Sigmoid colon (tissue), 7 donors: ENCODE data around the gene KRTAP5-11. TPM values are rescaled to one million over a fixed set of nuclear protein-coding genes. Genes with fewer than 3 reads are reported as not detected.
"Not testable (repeated sequence)": the region's sequence is repeated elsewhere in the genome, so short reads cannot be mapped to it uniquely, and the experiment has no call there.

Experiments used
- DNase-seq: peaks from one replicate; pipeline ENCODE4 v3.0.0-alpha.2; 2019
- H3K27ac ChIP-seq, 4 donors: fragments of 200-600 bp; sonication (generic); one replicate each; pipeline ENCODE4 v1.5.1; 2016 to 2019; ENCODE audit warnings: mild to moderate bottlenecking in 1 of 4
- H3K27me3 ChIP-seq, 3 donors: fragments of 200-600 bp; sonication (generic); one replicate each; pipeline ENCODE4 v1.5.1; 2019; ENCODE audit warnings: mild to moderate bottlenecking in 1 of 3
- H3K36me3 ChIP-seq, 4 donors: fragments of 200-600 bp; sonication (generic); one replicate each; pipeline ENCODE4 v1.5.1; 2016 to 2019
- H3K4me1 ChIP-seq, 4 donors: fragments of 200-600 bp; sonication (generic); one replicate each; pipeline ENCODE4 v1.5.1; 2017 to 2019
- H3K4me3 ChIP-seq, 4 donors: fragments of 200-600 bp; sonication (generic); one replicate each; pipeline ENCODE4 v1.5.1; 2017 to 2019; ENCODE audit warnings: mild to moderate bottlenecking in 2 of 4, moderate library complexity in 1 of 4
- H3K9me3 ChIP-seq, 4 donors: fragments of 200-600 bp in 3 of 4; sonication (generic) in 3 of 4; one replicate each; pipeline versions ENCODE4 v1.5.1 to v1.6.1; 2013 to 2019
- EP300 ChIP-seq, 4 donors: sonication (generic); formaldehyde crosslinking; IDR thresholded peaks; one replicate each; pipeline ENCODE4 v1.6.1; 2017; ENCODE audit warnings: antibody characterized with exemption in 4 of 4
- POLR2A ChIP-seq, 2 donors: fragments of 450-650 bp; IDR thresholded peaks; one replicate each; pipeline ENCODE4 v1.6.1; 2016; ENCODE audit warnings: antibody characterized with exemption in 2 of 2, mild to moderate bottlenecking in 2 of 2, moderate library complexity in 2 of 2
- POLR2AphosphoS5 ChIP-seq, 4 donors: sonication (generic); formaldehyde crosslinking; IDR thresholded peaks; one replicate each; pipeline ENCODE4 v1.6.1; 2017; ENCODE audit warnings: antibody characterized with exemption in 4 of 4
- WGBS, 2 donors: extraction: QIAGEN DNeasy Blood & Tissue Kit; methylation state at CpG; one replicate each; pipeline ENCODE4 v1.1.7; 2013; 5-methylcytosine and 5-hydroxymethylcytosine counted together
- intact Hi-C: fragments of 100-400 bp; cut with DNase I; formaldehyde crosslinking; loops from one replicate; pipeline ENCODE4 v1.15.1; 2023
- polyA plus RNA-seq, 3 donors: library from polyadenylated mRNA; stranded (reverse); fragments of 200-250 nt; gene quantifications; one replicate each; pipeline ENCODE4 v1.2.3, GENCODE V29; 2013
- total RNA-seq, 4 donors: library from RNA; depleted of rRNA; stranded (reverse); fragments of >200 nt; gene quantifications; one replicate each; pipeline ENCODE4 v1.1.0, GENCODE V29; 2016
- TF ChIP-seq, protein P1 (sequence below), 4 experiments: fragments of 450-650 bp in 3 of 4; fragments of 200-600 bp in 1 of 4; IDR thresholded peaks; one replicate each; pipeline ENCODE4 v1.5.1; 2016 to 2019; ENCODE audit warnings: antibody characterized with exemption in 4 of 4, mild to moderate bottlenecking in 3 of 4, moderate library complexity in 2 of 4
- donor health status: healthy with polysubstance abuse.
- donor health status: Bipolar disorder and iron deficiency.
- donor health status: healthy.

Gene KRTAP5-11
- total and polyA plus RNA-seq, 7 donors = not detected

DNA sequence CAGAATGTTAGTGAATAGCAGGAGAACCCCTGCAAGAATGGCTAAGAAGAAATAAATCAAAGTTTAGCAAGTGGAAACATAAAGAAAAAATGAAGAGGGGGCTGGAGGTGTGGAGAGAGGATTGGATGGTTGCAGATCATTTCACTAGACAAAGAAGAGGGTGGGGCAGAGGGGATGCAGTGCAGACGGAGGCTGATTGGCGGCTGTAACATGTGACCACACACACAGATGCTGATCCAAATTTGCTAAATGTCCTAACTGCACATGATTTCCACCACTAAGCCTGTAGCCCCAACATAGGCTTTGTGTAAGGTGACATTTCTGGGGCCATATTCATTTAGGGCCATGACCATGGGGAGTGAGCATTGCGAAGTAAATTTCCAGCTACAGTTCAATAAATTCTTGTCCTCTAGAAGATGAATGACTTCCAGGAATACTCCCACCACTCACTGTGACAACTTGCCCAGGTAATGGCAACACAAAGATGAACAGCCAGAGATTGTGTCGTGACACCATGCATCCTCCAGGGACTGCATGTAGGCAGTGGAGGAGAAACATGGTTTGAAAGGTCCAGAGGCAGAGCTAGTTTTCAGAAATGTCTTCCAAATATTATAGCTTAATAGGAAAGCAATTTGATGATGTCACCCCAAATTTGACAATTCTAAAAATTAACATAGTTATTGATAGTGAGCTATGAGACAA lies 6.8 kb downstream of the KRTAP5-11 start:
- 80 to 85% methylated on average over 4 of the region's 4 CpGs for WGBS, 2 donors
- H3K36me3 ChIP-seq = no peaks in the 10 kb centered on the region
- TF ChIP-seq POLR2A (IDR thresholded peaks at IDR 0.05) (no peak), POLR2AphosphoS5 (IDR thresholded peaks at IDR 0.05) (no peak)
- no peak overlapping the region for H3K4me3 ChIP-seq
- H3K9me3 ChIP-seq = no peaks in the 10 kb centered on the region
- intact Hi-C loops = no loop called here
- DNase-seq = no peak
- peaks cover 0 to 8% (median 0%) of the 10 kb centered on the region in 4 donors for H3K4me1 ChIP-seq
- H3K27ac ChIP-seq = no peak overlapping the region
- peaks cover 0 to 6% (median 0%) of the 10 kb centered on the region in 3 donors for H3K27me3 ChIP-seq

DNA sequence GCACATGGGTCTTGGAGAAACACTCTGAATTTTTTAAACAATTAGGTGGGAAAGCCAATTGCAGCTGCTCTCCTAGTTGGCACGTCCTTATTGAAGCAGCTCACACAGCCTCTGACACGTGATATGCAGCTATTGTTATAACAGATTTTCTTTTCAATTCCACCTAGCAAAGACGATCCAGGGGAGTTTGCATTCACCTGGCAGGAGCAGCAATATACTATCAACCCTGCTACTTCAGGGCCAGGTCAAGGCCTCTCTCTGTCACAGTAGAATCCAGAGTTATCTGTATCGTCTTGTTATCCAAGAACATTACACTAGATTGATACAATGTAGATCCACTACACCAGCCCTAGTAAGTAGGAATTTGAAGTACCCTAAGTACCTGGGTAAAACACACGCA lies 8.3 kb downstream of the KRTAP5-11 start:
- no peaks in the 10 kb centered on the region for H3K4me1 ChIP-seq
- DNase-seq = no peak
- TF ChIP-seq POLR2A (IDR thresholded peaks at IDR 0.05) (no peak), EP300 (IDR thresholded peaks at IDR 0.05) (no peak), POLR2AphosphoS5 (IDR thresholded peaks at IDR 0.05) (no peak)
- TF ChIP-seq, protein P1, sequence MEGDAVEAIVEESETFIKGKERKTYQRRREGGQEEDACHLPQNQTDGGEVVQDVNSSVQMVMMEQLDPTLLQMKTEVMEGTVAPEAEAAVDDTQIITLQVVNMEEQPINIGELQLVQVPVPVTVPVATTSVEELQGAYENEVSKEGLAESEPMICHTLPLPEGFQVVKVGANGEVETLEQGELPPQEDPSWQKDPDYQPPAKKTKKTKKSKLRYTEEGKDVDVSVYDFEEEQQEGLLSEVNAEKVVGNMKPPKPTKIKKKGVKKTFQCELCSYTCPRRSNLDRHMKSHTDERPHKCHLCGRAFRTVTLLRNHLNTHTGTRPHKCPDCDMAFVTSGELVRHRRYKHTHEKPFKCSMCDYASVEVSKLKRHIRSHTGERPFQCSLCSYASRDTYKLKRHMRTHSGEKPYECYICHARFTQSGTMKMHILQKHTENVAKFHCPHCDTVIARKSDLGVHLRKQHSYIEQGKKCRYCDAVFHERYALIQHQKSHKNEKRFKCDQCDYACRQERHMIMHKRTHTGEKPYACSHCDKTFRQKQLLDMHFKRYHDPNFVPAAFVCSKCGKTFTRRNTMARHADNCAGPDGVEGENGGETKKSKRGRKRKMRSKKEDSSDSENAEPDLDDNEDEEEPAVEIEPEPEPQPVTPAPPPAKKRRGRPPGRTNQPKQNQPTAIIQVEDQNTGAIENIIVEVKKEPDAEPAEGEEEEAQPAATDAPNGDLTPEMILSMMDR (IDR thresholded peaks at IDR 0.05) = no peak
- H3K9me3 ChIP-seq = no peaks in the 10 kb centered on the region
- H3K27ac ChIP-seq = no peak overlapping the region
- no peaks in the 10 kb centered on the region for H3K36me3 ChIP-seq
- H3K27me3 ChIP-seq = peaks cover 0 to 6% (median 0%) of the 10 kb centered on the region in 3 donors
- intact Hi-C loops = no loop called here
- H3K4me3 ChIP-seq = no peak overlapping the region
- 84 to 87% methylated on average over 5 of the region's 5 CpGs for WGBS, 2 donors

DNA sequence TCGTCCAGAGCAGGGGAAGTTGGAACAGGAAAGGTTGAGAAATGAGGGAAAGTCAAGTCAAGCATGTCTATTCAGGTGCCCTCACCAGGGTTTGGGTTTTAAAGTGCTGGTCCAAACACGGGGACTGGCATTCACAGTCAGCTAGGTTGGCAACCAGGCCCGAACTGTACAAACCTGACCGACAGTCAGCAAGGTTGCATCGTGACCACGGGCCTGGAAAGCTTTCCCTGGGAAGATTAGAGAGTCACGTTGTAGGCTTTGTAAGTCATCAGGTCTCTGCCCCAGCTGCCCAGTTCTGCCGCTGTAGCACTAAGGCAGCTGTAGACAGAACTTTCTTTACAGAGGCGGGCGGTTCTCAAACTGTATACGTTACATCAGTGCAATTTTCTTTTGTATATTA lies 9.9 kb downstream of the KRTAP5-11 start:
- Histone ChIP-seq H3K4me1 (peaks cover 0 to 8% (median 3%) of the 10 kb centered on the region in 4 donors), H3K27me3 (peaks cover 0 to under 1% (median 0%) of the 10 kb centered on the region in 3 donors), H3K9me3 (no peaks in the 10 kb centered on the region), H3K4me3 (no peak overlapping the region), H3K27ac (no peak overlapping the region), H3K36me3 (no peaks in the 10 kb centered on the region)
- no peak for TF ChIP-seq EP300 (IDR thresholded peaks at IDR 0.05)
- TF ChIP-seq, protein P1 (IDR thresholded peaks at IDR 0.05) = no peak
- no peak for TF ChIP-seq POLR2A (IDR thresholded peaks at IDR 0.05)
- no peak for TF ChIP-seq POLR2AphosphoS5 (IDR thresholded peaks at IDR 0.05)
- 84 to 89% methylated on average over 11 of the region's 11 CpGs for WGBS, 2 donors
- intact Hi-C loops = no loop called here
- no peak for DNase-seq

DNA sequence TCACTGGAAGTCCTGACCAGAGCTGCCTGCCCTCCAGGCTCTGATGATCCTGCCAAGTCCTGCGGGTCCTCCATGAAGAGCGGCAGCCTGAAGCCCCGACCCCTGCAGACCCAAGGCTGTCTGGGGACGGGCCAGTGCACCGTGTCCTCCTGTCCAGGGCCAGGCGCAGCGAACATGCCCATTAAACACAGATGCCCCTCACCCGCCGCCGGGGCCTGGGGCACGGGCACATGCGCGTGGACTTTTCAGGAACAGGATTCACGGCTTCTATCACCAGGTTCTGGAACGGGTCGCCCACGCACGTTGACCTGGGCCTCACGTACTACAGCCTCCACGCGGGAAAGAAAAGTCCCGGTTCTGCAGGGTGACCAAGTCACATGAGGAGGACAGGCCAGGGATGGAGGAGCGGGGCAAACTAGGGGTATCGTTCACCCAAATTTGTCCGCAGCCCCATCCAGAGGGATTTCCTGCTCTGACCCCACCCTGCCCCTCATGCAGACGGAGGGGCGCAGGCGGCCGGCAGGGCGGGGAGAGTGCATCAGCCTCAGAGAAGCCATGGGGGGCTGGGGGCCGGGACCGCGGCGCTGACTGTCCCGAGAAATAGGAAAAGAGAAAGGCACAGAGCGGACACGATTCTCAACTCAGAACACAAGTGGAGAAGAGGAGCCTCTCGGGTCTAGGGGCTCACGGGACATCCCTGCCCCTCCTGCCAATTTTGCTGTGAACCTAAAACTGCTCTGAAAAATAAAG lies 11.4 kb downstream of the KRTAP5-11 start:
- H3K27me3 ChIP-seq, intact Hi-C loops, H3K4me3 ChIP-seq, H3K27ac ChIP-seq, DNase-seq, H3K4me1 ChIP-seq, H3K36me3 ChIP-seq, H3K9me3 ChIP-seq: not testable (repeated sequence)
- 80 to 84% methylated on average over 37 of the region's 39 CpGs for WGBS, 2 donors

DNA sequence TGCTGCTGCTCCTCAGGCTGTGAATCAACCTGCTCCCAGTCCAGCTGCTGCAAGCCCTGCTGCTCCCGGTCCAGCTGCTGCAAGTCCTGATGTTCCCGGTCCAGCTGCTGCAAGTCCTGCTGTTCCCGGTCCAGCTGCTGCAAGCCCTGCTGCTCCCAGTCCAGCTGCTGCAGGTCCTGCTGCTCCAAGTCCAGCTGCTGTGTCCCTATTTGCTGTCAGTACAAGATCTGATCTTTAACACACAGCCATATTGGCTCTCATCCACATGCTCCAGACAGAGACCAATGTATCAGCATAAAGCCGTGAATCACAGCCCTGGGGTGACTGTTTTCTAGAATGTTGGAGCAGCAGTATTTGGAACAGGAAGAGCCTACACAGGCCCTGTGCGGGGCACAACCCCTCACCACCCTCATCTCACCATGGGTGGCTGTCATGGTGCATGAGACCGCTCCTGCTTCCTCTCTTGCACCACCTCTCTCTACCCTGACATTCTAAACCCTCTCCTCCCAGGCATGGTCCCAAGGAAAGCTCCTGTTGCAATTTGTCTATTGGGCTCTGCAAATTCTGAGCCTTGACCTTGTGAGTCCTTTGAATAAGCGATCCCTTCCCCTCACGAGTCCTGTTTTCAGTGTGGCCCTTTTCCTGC lies 13.8 kb downstream of the KRTAP5-11 start:
- peaks cover 0 to 8% (median 3%) of the 10 kb centered on the region in 4 donors for H3K4me1 ChIP-seq
- intact Hi-C loops = no loop called here
- DNase-seq = peak; percentile 73
- TF ChIP-seq, protein P1 (IDR thresholded peaks at IDR 0.05) = no peak
- TF ChIP-seq POLR2AphosphoS5 (IDR thresholded peaks at IDR 0.05) = peak in 1 of 4 donors; percentile 48
- H3K27me3 ChIP-seq = peaks cover 0 to 9% (median 3%) of the 10 kb centered on the region in 3 donors
- no peaks in the 10 kb centered on the region for H3K36me3 ChIP-seq
- WGBS, 2 donors = 72 to 74% methylated on average over 8 of the region's 8 CpGs
- no peaks in the 10 kb centered on the region for H3K9me3 ChIP-seq
- H3K27ac ChIP-seq = no peak overlapping the region
- H3K4me3 ChIP-seq = no peak overlapping the region

DNA sequence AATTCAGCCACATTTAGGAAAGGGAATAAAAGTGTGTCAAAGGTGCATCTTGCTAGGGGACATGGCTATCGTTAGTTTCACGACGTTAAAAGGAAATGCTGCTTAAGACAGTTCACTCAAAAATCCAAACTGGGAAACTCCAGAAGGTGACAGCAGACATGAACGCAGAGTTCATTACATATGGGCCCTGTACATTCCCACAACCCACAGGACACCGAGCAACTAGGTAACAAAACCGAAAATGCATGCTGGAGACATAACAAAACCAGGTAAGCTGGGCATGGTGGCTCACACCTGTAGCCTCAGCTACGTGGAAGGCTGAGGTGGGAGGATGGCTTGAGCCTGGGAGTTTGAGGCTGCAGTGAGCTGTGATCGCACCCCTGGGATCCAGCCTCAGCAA lies 15.0 kb downstream of the KRTAP5-11 start:
- DNase-seq, intact Hi-C loops: not testable (repeated sequence)
- 86 to 87% methylated on average over 8 of the region's 8 CpGs for WGBS, 2 donors

DNA sequence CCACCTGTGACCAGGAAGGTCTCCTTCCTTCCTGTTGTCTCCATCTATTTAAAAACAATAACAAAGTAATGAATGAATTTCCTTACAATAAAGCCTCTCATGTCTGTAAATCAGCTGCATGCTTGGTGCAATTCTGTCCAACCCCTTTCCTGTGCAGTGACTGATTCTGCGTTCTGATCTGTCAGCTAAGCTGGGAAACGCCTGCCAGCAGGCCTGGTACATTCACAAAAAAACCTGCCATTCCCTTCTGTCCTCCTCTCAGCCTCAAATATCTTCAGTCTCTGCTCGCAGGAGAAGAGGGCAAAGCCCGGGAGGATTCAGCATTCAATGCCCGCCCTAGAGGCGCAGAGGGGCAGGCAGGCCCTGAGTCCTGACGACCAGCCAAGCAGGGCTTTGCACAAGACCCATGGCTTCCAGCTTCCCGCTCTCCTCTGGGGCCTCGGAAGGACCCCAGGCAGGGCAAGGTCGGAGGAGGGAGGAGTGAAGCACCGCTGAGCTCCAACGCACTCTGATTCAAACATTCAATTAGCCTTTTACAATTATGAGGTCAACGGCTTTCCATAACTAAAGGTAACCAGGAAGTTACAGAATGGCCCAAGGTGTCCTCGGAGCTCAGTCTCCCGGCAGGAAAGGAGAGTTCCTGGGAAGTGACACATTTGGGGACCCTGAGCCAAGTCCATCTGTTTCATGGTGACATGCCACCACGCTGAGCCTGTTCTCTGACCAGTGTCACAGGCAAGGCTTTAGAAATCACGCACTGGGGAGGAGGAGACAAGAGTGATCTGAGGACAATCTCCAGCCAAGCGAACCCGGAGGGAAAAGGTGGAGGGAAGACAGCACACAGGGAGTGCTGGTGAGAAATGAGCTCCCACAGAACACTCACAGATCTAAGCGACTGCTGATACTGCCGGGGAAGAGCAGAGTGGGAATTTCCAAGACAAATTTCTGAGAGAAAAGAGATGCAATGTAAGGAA lies 15.8 kb downstream of the KRTAP5-11 start:
- intact Hi-C loops, H3K36me3 ChIP-seq, H3K4me1 ChIP-seq, H3K9me3 ChIP-seq, H3K27ac ChIP-seq, DNase-seq, H3K4me3 ChIP-seq: not testable (repeated sequence)
- 75 to 79% methylated on average over 20 to 21 of the region's 21 CpGs for WGBS, 2 donors
- H3K27me3 ChIP-seq = peaks cover 0 to 15% (median 11%) of the 10 kb centered on the region in 3 donors

More for the DNA sequence above, 15.0 kb downstream of the KRTAP5-11 start:
- H3K4me1 ChIP-seq, H3K9me3 ChIP-seq, H3K36me3 ChIP-seq, H3K27ac ChIP-seq, H3K4me3 ChIP-seq: not testable (repeated sequence)
- peaks cover 0 to 15% (median 11%) of the 10 kb centered on the region in 3 donors for H3K27me3 ChIP-seq
